ENCODE measurements around the gene PLCB1.
"Not testable (repeated sequence)": the region's sequence is repeated elsewhere in the genome, so short reads cannot be mapped to it uniquely, and the experiment has no call there.

The PLCB1 gene

DNA sequence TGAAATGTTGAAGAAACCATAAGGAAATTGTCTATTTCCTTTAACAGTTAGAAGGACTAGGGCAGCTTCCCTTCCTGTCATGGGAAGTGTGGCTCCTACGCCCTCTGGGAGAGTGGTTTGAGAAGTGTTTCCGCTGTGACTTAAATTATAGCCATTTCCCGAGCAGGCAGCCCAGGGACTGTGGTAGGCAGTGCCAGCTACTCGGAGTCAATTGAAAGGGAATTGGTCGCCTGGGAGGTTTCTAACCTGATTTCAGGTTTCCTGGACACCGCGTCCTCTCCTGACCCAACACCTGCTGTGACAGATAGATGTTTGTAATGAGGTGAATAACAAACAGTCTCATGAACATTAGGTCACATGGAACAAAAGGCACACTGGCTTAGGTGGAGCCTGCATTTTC is 680.8 kb downstream of the PLCB1 start:
- Histone ChIP-seq H3K79me2 (ENCODE audit: insufficient read depth, low read length) (no peaks in the 10 kb centered on the region), H3K4me3 (ENCODE audit: low read depth in 1 of 2, low read length in 2 of 2) (no peak overlapping the region), H3K4me1 (ENCODE audit: insufficient read depth, low read length) (no peaks in the 10 kb centered on the region), H3K27me3 (ENCODE audit: insufficient read depth, low read length, poor library complexity) (no peaks in the 10 kb centered on the region), H3K9me3 (ENCODE audit: insufficient read depth, low read length, severe bottlenecking) (no peaks in the 10 kb centered on the region), H3K27ac (ENCODE audit: low read length) (no peak overlapping the region), H2AFZ (ENCODE audit: low read depth, low read length) (no peak overlapping the region), H4K20me1 (ENCODE audit: insufficient read depth, low read length) (no peaks in the 10 kb centered on the region), H3K9ac (ENCODE audit: low read depth, low read length) (no peak overlapping the region), H3K4me2 (ENCODE audit: insufficient read depth, low read length) (no peak overlapping the region), H3K36me3 (ENCODE audit: insufficient read depth, low read length) (peaks cover 3% of the 10 kb centered on the region; the same call in 1 of the 2 replicates)
- DNase-seq (no peak), ATAC-seq (ENCODE audit: insufficient read depth, low read depth) (no peak)
- TF ChIP-seq, protein P1, sequence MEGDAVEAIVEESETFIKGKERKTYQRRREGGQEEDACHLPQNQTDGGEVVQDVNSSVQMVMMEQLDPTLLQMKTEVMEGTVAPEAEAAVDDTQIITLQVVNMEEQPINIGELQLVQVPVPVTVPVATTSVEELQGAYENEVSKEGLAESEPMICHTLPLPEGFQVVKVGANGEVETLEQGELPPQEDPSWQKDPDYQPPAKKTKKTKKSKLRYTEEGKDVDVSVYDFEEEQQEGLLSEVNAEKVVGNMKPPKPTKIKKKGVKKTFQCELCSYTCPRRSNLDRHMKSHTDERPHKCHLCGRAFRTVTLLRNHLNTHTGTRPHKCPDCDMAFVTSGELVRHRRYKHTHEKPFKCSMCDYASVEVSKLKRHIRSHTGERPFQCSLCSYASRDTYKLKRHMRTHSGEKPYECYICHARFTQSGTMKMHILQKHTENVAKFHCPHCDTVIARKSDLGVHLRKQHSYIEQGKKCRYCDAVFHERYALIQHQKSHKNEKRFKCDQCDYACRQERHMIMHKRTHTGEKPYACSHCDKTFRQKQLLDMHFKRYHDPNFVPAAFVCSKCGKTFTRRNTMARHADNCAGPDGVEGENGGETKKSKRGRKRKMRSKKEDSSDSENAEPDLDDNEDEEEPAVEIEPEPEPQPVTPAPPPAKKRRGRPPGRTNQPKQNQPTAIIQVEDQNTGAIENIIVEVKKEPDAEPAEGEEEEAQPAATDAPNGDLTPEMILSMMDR (IDR thresholded peaks at IDR 0.05; ENCODE audit: borderline replicate concordance, extremely low read depth, low read length, poor library complexity, severe bottlenecking): no peak
- no peak for TF ChIP-seq EZH2 (IDR thresholded peaks at IDR 0.05; ENCODE audit: borderline replicate concordance, low read depth, low read length, severe bottlenecking)

DNA sequence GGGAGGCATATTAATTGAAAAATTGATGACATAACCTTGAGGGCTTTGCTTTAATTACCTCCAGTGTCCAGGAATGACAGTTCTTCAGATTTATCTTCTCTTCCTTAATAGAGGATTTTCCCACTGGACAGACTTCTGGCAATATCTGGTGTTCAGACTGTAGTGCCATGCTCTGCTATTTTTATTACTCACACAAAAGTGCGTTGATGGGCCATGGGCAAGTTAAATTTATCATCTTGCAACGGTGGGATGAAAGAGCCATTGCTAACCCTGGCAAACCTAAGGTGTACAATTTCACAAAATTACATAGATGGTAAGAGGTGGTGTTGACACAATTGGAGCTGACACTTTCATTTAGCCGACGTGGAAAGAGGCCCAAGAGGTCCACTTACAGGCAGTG is 683.1 kb downstream of the PLCB1 start:
- DNase-seq: no peak

GRCh38 chr20:8829256-8829655 is 697.2 kb downstream of the PLCB1 start:
- no peak overlapping the region for H3K4me2 ChIP-seq (ENCODE audit: insufficient read depth, low read length)
- DNase-seq (no peak), ATAC-seq (ENCODE audit: insufficient read depth, low read depth) (no peak)
- H3K36me3 ChIP-seq (ENCODE audit: insufficient read depth, low read length): no peaks in the 10 kb centered on the region
- no peaks in the 10 kb centered on the region for H4K20me1 ChIP-seq (ENCODE audit: insufficient read depth, low read length)
- no peak overlapping the region for H3K4me3 ChIP-seq (ENCODE audit: low read depth in 1 of 2, low read length in 2 of 2)
- H3K79me2 ChIP-seq (ENCODE audit: insufficient read depth, low read length): no peaks in the 10 kb centered on the region
- TF ChIP-seq EZH2 (IDR thresholded peaks at IDR 0.05; ENCODE audit: borderline replicate concordance, low read depth, low read length, severe bottlenecking): no peak
- no peaks in the 10 kb centered on the region for H3K9me3 ChIP-seq (ENCODE audit: insufficient read depth, low read length, severe bottlenecking)
- no peaks in the 10 kb centered on the region for H3K27me3 ChIP-seq (ENCODE audit: insufficient read depth, low read length, poor library complexity)
- H3K4me1 ChIP-seq (ENCODE audit: insufficient read depth, low read length): no peaks in the 10 kb centered on the region
- no peak overlapping the region for H3K27ac ChIP-seq (ENCODE audit: low read length)
- no peak overlapping the region for H2AFZ ChIP-seq (ENCODE audit: low read depth, low read length)
- H3K9ac ChIP-seq (ENCODE audit: low read depth, low read length): no peak overlapping the region

More for the DNA sequence above, 683.1 kb downstream of the PLCB1 start:
- Histone ChIP-seq H4K20me1 (ENCODE audit: insufficient read depth, low read length) (no peaks in the 10 kb centered on the region), H3K4me3 (ENCODE audit: low read depth in 1 of 2, low read length in 2 of 2) (no peak overlapping the region), H3K4me2 (ENCODE audit: insufficient read depth, low read length) (no peak overlapping the region), H3K9ac (ENCODE audit: low read depth, low read length) (no peak overlapping the region), H3K27me3 (ENCODE audit: insufficient read depth, low read length, poor library complexity) (no peaks in the 10 kb centered on the region), H3K9me3 (ENCODE audit: insufficient read depth, low read length, severe bottlenecking) (no peaks in the 10 kb centered on the region), H3K27ac (ENCODE audit: low read length) (no peak overlapping the region), H2AFZ (ENCODE audit: low read depth, low read length) (no peak overlapping the region), H3K79me2 (ENCODE audit: insufficient read depth, low read length) (no peaks in the 10 kb centered on the region), H3K36me3 (ENCODE audit: insufficient read depth, low read length) (no peaks in the 10 kb centered on the region), H3K4me1 (ENCODE audit: insufficient read depth, low read length) (no peaks in the 10 kb centered on the region)
- no peak for ATAC-seq (ENCODE audit: insufficient read depth, low read depth)
- no peak for TF ChIP-seq EZH2 (IDR thresholded peaks at IDR 0.05; ENCODE audit: borderline replicate concordance, low read depth, low read length, severe bottlenecking)
- TF ChIP-seq, protein P1 (IDR thresholded peaks at IDR 0.05; ENCODE audit: borderline replicate concordance, extremely low read depth, low read length, poor library complexity, severe bottlenecking): no peak

DNA sequence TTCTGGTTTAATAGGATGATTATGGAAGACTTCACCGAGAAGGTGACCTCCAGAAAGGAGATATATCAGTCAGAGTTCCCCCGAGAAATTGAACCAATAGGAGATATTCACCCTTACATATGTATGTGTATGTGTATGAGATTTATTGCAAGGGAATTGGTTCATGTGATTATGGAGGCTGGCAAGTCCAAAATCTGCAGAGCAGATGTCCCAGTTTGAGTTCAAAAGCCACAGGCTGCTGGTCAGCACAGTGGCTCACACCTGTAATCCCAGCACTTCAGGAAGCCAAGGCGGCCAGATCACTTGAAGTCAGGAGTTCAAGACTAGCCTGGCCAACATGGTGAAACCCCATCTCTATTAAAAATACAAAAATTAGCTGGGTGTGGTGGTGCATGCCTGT is 702.2 kb downstream of the PLCB1 start:
- not testable (repeated sequence) for H3K9ac ChIP-seq (ENCODE audit: low read depth, low read length); H3K4me2 ChIP-seq (ENCODE audit: insufficient read depth, low read length); ATAC-seq (ENCODE audit: insufficient read depth, low read depth); H3K79me2 ChIP-seq (ENCODE audit: insufficient read depth, low read length); H2AFZ ChIP-seq (ENCODE audit: low read depth, low read length); H3K4me3 ChIP-seq (ENCODE audit: low read depth in 1 of 2, low read length in 2 of 2); H4K20me1 ChIP-seq (ENCODE audit: insufficient read depth, low read length); H3K36me3 ChIP-seq (ENCODE audit: insufficient read depth, low read length); H3K27ac ChIP-seq (ENCODE audit: low read length); DNase-seq; H3K27me3 ChIP-seq (ENCODE audit: insufficient read depth, low read length, poor library complexity); H3K4me1 ChIP-seq (ENCODE audit: insufficient read depth, low read length); H3K9me3 ChIP-seq (ENCODE audit: insufficient read depth, low read length, severe bottlenecking)
